ENCODE measurements around the gene RNF144B.

Gene RNF144B

GRCh38 chr6:18380158-18380836 lies 6.9 kb upstream of the RNF144B start:
- Histone ChIP-seq H4K20me1 (ENCODE audit: control insufficient read depth, insufficient read depth, low read depth, low read length) (no peaks in the 10 kb centered on the region), H3F3A (ENCODE audit: control insufficient read depth, insufficient read depth) (peaks cover 7% of the 10 kb centered on the region), H3K9me3 (ENCODE audit: control insufficient read depth, insufficient read depth, low read length) (peaks cover 4% of the 10 kb centered on the region; the same call in 1 of the 2 replicates), H3K36me3 (ENCODE audit: control insufficient read depth, low read length) (no peaks in the 10 kb centered on the region), H3K9me2 (replicated peaks; ENCODE audit: control insufficient read depth, low read length) (no peaks in the 10 kb centered on the region), H3K27ac (ENCODE audit: low read depth, low read length) (peak overlapping the region; percentile 36), H3K4me2 (ENCODE audit: low read length) (peak overlapping the region; percentile 64), H3K4me1 (ENCODE audit: control insufficient read depth, low read length) (peaks cover 63% of the 10 kb centered on the region), H3K27me3 (ENCODE audit: control insufficient read depth, low read length) (no peaks in the 10 kb centered on the region), H3K79me2 (ENCODE audit: control insufficient read depth, low read length) (no peaks in the 10 kb centered on the region), H3K4me3 (ENCODE audit: low read length) (peak overlapping the region; percentile 60)
- TF ChIP-seq EZH2phosphoT487 (IDR thresholded peaks at IDR 0.05; ENCODE audit: borderline replicate concordance, low read length), result no peak
- TF ChIP-seq CTCF (IDR thresholded peaks at IDR 0.05; ENCODE audit: low read depth, low read length, poor library complexity, severe bottlenecking), result no peak

GRCh38 chr6:18380851-18381250 lies 6.3 kb upstream of the RNF144B start:
- H3K4me3 ChIP-seq (ENCODE audit: low read length), result peak overlapping the region; percentile 60
- H4K20me1 ChIP-seq (ENCODE audit: control insufficient read depth, insufficient read depth, low read depth, low read length), result no peaks in the 10 kb centered on the region
- H3K9me3 ChIP-seq (ENCODE audit: control insufficient read depth, insufficient read depth, low read length), result peaks cover 4% of the 10 kb centered on the region; the same call in 1 of the 2 replicates
- H3K4me2 ChIP-seq (ENCODE audit: low read length), result peak overlapping the region; percentile 64
- peaks cover 7% of the 10 kb centered on the region for H3F3A ChIP-seq (ENCODE audit: control insufficient read depth, insufficient read depth)
- H3K27ac ChIP-seq (ENCODE audit: low read depth, low read length), result peak overlapping the region; percentile 36
- no peaks in the 10 kb centered on the region for H3K79me2 ChIP-seq (ENCODE audit: control insufficient read depth, low read length)
- TF ChIP-seq EZH2phosphoT487 (IDR thresholded peaks at IDR 0.05; ENCODE audit: borderline replicate concordance, low read length) (no peak), CTCF (IDR thresholded peaks at IDR 0.05; ENCODE audit: low read depth, low read length, poor library complexity, severe bottlenecking) (no peak)
- peaks cover 69% of the 10 kb centered on the region for H3K4me1 ChIP-seq (ENCODE audit: control insufficient read depth, low read length)
- H3K9me2 ChIP-seq (replicated peaks; ENCODE audit: control insufficient read depth, low read length), result no peaks in the 10 kb centered on the region
- H3K27me3 ChIP-seq (ENCODE audit: control insufficient read depth, low read length), result no peaks in the 10 kb centered on the region
- H3K36me3 ChIP-seq (ENCODE audit: control insufficient read depth, low read length), result no peaks in the 10 kb centered on the region

- Histone ChIP-seq H3F3A (ENCODE audit: control insufficient read depth, insufficient read depth) (peaks cover 6% of the 10 kb centered on the region), H3K4me2 (ENCODE audit: low read length) (no peak overlapping the region), H4K20me1 (ENCODE audit: control insufficient read depth, insufficient read depth, low read depth, low read length) (no peaks in the 10 kb centered on the region), H3K79me2 (ENCODE audit: control insufficient read depth, low read length) (peaks cover 24% of the 10 kb centered on the region), H3K4me1 (ENCODE audit: control insufficient read depth, low read length) (peaks cover 81% of the 10 kb centered on the region), H3K4me3 (ENCODE audit: low read length) (no peak overlapping the region), H3K36me3 (ENCODE audit: control insufficient read depth, low read length) (peaks cover 12% of the 10 kb centered on the region), H3K9me3 (ENCODE audit: control insufficient read depth, insufficient read depth, low read length) (peaks cover 4% of the 10 kb centered on the region; the same call in 1 of the 2 replicates), H3K27ac (ENCODE audit: low read depth, low read length) (no peak overlapping the region), H3K9me2 (replicated peaks; ENCODE audit: control insufficient read depth, low read length) (no peaks in the 10 kb centered on the region), H3K27me3 (ENCODE audit: control insufficient read depth, low read length) (no peaks in the 10 kb centered on the region)
- TF ChIP-seq CTCF (IDR thresholded peaks at IDR 0.05; ENCODE audit: low read depth, low read length, poor library complexity, severe bottlenecking), result no peak
- TF ChIP-seq EZH2phosphoT487 (IDR thresholded peaks at IDR 0.05; ENCODE audit: borderline replicate concordance, low read length), result no peak
Measured at GRCh38 chr6:18383441-18383840, 3.7 kb upstream of the RNF144B start.
